ENCODE measurements around the gene CASK.

The CASK gene

GRCh38 chrX:41689711-41690110 lies 233.6 kb downstream of the CASK start:
- H3K27ac ChIP-seq: no peak overlapping the region
- H3K4me1 ChIP-seq: no peaks in the 10 kb centered on the region
- no peaks in the 10 kb centered on the region for H3K27me3 ChIP-seq (ENCODE audit: control insufficient read depth, insufficient read depth, low read length)
- no peak overlapping the region for H3K4me3 ChIP-seq (ENCODE audit: low read depth, low read length)
- no peaks in the 10 kb centered on the region for H3K9me3 ChIP-seq (ENCODE audit: control insufficient read depth, low read length)
- TF ChIP-seq, protein P1, sequence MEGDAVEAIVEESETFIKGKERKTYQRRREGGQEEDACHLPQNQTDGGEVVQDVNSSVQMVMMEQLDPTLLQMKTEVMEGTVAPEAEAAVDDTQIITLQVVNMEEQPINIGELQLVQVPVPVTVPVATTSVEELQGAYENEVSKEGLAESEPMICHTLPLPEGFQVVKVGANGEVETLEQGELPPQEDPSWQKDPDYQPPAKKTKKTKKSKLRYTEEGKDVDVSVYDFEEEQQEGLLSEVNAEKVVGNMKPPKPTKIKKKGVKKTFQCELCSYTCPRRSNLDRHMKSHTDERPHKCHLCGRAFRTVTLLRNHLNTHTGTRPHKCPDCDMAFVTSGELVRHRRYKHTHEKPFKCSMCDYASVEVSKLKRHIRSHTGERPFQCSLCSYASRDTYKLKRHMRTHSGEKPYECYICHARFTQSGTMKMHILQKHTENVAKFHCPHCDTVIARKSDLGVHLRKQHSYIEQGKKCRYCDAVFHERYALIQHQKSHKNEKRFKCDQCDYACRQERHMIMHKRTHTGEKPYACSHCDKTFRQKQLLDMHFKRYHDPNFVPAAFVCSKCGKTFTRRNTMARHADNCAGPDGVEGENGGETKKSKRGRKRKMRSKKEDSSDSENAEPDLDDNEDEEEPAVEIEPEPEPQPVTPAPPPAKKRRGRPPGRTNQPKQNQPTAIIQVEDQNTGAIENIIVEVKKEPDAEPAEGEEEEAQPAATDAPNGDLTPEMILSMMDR (IDR thresholded peaks at IDR 0.05): no peak
- H3K36me3 ChIP-seq (ENCODE audit: control insufficient read depth, insufficient read depth, low read length): no peaks in the 10 kb centered on the region
- H3K4me2 ChIP-seq (ENCODE audit: low read length): no peak overlapping the region
- no peak overlapping the region for H3K9ac ChIP-seq
- no peak overlapping the region for H2AFZ ChIP-seq
- no peaks in the 10 kb centered on the region for H3K79me2 ChIP-seq

DNA sequence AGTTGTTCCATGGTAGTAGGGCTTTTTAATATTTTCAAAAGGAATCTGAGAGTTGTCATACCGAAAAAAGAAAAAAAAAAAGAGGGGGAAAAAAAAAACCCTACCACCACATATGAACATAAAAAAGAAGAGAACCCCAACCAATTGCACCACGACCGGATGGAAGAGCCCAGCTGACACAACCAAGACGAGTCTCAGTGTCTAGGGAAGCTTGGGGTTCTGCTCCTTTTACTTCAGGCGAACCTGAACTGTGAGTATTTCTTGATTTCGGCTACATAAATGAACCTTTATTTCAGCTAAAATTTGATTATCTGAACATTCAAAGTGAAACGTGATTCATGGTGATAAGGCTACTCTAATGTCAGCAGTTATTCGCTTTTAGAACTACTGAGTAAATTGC lies 234.5 kb downstream of the CASK start, which contains the start of gene GPR34:
Gene GPR34, plus strand, starts transcription at position 139 of the 400 bp plus-strand sequence. CDS start 6,661 bp downstream, outside the sequence.
- Histone ChIP-seq H3K9ac (no peak within 1 kb of the TSS), H3K27ac (no peak within 1 kb of the TSS), H3K36me3 (ENCODE audit: control insufficient read depth, insufficient read depth, low read length) (no peaks in the 10 kb centered on the region), H3K4me3 (ENCODE audit: low read depth, low read length) (no peak within 1 kb of the TSS), H2AFZ (no peak within 1 kb of the TSS), H3K27me3 (ENCODE audit: control insufficient read depth, insufficient read depth, low read length) (no peaks in the 10 kb centered on the region), H3K4me1 (no peaks in the 10 kb centered on the region), H3K79me2 (no peaks in the 10 kb centered on the region), H3K4me2 (ENCODE audit: low read length) (no peak within 1 kb of the TSS), H3K9me3 (ENCODE audit: control insufficient read depth, low read length) (no peaks in the 10 kb centered on the region)
- TF ChIP-seq, protein P1 (IDR thresholded peaks at IDR 0.05): no peak

DNA sequence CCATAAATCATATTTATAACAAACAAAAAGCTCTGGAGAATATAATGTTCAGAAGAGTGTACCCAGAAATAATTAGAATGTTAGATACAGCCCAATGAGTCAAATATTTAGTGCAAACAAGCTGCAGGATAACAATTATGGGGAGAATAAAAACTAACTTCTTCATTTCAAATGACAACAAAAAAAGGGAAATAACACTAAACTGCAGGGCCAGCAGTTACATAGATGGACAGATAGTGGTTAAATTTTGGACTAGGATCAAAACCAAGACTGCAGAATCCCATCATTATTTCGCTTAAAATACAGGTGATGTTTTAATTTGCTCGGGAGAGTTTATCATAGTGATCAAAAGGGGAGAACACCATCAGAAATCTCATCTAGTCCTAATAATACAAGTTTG lies 235.2 kb downstream of the CASK start:
- Histone ChIP-seq H3K36me3 (ENCODE audit: control insufficient read depth, insufficient read depth, low read length) (no peaks in the 10 kb centered on the region), H3K4me3 (ENCODE audit: low read depth, low read length) (no peak overlapping the region), H3K27me3 (ENCODE audit: control insufficient read depth, insufficient read depth, low read length) (no peaks in the 10 kb centered on the region), H3K4me1 (no peaks in the 10 kb centered on the region), H3K4me2 (ENCODE audit: low read length) (no peak overlapping the region), H3K9me3 (ENCODE audit: control insufficient read depth, low read length) (no peaks in the 10 kb centered on the region), H3K27ac (no peak overlapping the region), H3K79me2 (no peaks in the 10 kb centered on the region), H3K9ac (no peak overlapping the region), H2AFZ (no peak overlapping the region)
- TF ChIP-seq, protein P1 (IDR thresholded peaks at IDR 0.05): no peak

DNA sequence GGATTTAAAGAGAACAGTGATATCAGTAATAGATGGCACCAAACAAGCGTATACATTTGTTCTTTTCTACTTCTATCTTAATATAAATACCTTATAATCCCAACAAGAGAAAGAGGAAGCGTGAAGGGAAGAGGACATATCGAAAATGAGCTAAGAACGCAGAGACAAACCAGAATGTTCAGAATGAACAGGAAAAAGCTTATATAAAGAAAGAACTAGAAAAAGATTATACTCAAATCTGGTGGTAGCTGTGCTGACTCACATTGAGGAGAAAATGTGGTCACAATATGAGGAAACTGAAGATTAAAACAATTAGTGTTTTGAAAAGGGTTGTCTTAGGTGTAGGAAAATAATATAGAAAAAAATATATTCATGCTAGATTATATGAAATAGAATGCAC lies 236.6 kb downstream of the CASK start:
- no peaks in the 10 kb centered on the region for H3K4me1 ChIP-seq
- H3K27ac ChIP-seq: no peak overlapping the region
- TF ChIP-seq, protein P1 (IDR thresholded peaks at IDR 0.05): no peak
- H2AFZ ChIP-seq: no peak overlapping the region
- H3K79me2 ChIP-seq: no peaks in the 10 kb centered on the region
- no peaks in the 10 kb centered on the region for H3K36me3 ChIP-seq (ENCODE audit: control insufficient read depth, insufficient read depth, low read length)
- H3K4me2 ChIP-seq (ENCODE audit: low read length): no peak overlapping the region
- no peaks in the 10 kb centered on the region for H3K9me3 ChIP-seq (ENCODE audit: control insufficient read depth, low read length)
- no peak overlapping the region for H3K4me3 ChIP-seq (ENCODE audit: low read depth, low read length)
- H3K27me3 ChIP-seq (ENCODE audit: control insufficient read depth, insufficient read depth, low read length): no peaks in the 10 kb centered on the region
- H3K9ac ChIP-seq: no peak overlapping the region

- Histone ChIP-seq H3K4me1 (no peaks in the 10 kb centered on the region), H3K27ac (no peak overlapping the region), H3K79me2 (no peaks in the 10 kb centered on the region), H2AFZ (no peak overlapping the region), H3K4me2 (ENCODE audit: low read length) (no peak overlapping the region), H3K36me3 (ENCODE audit: control insufficient read depth, insufficient read depth, low read length) (no peaks in the 10 kb centered on the region), H3K4me3 (ENCODE audit: low read depth, low read length) (no peak overlapping the region), H3K9ac (no peak overlapping the region), H3K9me3 (ENCODE audit: control insufficient read depth, low read length) (no peaks in the 10 kb centered on the region), H3K27me3 (ENCODE audit: control insufficient read depth, insufficient read depth, low read length) (no peaks in the 10 kb centered on the region)
- TF ChIP-seq, protein P1 (IDR thresholded peaks at IDR 0.05): no peak
Observed at GRCh38 chrX:41684940-41685339, 238.4 kb downstream of the CASK start.

All from parathyroid adenoma (tissue), 2 donors.